Hepatic stellate cell (primary cell): ENCODE measurements around the gene TNFRSF18.

ENCODE experiments used
- DNase-seq: peaks from one replicate; pipeline ENCODE4 v3.0.0; 2011; ENCODE audit warnings: low spot score

TNFRSF18 gene

GRCh38 chr1:1211541-1212441, 5.4 kb upstream of the TNFRSF18 start:
- DNase-seq, result no peak

DNA sequence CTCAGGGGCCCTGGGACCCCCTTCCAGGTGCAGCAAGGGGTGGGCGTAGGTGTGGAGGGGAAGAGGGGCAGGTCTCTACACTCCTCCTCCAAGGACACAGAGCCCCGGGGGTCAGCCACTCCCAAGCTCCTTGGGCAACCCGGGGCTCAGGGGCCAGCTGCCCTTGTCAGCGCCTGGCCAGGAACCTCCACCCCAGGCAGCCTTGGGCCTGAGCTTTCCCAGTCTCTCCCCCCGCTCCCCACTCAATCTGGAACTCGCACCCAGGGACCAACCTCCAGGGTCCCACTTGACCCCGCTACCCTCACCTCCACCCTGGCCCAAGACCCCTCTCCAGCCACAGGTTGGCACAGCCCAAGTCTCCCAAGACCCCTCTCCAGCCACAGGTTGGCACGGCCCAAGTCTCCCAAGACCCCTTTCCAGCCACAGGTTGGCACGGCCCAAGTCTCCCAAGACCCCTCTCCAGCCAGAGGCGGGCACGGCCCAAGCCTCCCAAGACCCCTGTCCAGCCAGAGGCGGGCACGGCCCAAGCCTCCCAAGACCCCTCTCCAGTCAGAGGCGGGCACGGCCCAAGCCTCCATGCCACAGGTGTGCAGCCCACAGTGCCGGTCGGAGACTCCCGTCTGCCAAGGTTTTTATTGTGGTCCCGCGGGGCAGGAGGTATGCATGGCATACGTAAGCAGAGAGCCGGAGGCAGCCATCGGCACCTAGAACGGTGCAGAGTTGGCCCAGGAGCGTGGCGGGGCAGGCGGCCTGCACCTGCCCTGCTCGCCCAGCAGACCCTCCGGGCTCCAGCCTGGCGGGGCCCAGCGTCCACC, 4.5 kb upstream of the TNFRSF18 start:
- no peak for DNase-seq

GRCh38 chr1:1208713-1209433, 2.5 kb upstream of the TNFRSF18 start:
- DNase-seq, result no peak

GRCh38 chr1:1207571-1207892, 1.1 kb upstream of the TNFRSF18 start:
- DNase-seq, result no peak

GRCh38 chr1:1206966-1207531, 657 bp upstream of the TNFRSF18 start:
- DNase-seq, result no peak

- DNase-seq, result no peak
These were observed 520 bp downstream of the TNFRSF18 start for GRCh38 chr1:1205769-1206375.

GRCh38 chr1:1204998-1205768, 1.2 kb downstream of the TNFRSF18 start:
- DNase-seq, result no peak

DNA sequence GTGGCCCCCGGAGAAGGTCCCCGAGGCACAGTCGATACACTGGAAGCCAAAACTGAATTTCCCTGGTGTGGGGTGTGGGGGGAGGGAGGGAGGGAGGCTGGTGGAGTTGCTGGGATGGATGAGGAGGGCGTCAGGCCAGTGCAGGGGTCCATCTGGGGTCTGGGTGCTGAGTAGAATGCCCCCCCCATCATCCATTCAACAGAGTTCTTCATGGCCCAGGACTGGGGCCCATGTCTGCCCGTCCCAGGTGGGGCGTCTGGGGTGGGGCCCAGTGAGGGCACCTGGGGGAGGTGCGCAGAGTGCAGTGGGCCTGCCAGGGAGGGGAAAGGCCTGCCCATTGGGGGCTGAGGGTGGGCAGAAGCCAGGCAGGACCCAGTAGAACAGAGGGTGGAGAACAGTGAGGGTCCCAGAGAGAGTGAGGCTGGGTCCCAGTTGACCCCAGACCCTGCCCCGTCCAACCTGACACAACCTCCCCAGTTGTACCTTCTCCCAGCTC, 1.9 kb downstream of the TNFRSF18 start:
- no peak for DNase-seq

GRCh38 chr1:1203561-1204424, 2.6 kb downstream of the TNFRSF18 start:
- DNase-seq, result no peak

DNA sequence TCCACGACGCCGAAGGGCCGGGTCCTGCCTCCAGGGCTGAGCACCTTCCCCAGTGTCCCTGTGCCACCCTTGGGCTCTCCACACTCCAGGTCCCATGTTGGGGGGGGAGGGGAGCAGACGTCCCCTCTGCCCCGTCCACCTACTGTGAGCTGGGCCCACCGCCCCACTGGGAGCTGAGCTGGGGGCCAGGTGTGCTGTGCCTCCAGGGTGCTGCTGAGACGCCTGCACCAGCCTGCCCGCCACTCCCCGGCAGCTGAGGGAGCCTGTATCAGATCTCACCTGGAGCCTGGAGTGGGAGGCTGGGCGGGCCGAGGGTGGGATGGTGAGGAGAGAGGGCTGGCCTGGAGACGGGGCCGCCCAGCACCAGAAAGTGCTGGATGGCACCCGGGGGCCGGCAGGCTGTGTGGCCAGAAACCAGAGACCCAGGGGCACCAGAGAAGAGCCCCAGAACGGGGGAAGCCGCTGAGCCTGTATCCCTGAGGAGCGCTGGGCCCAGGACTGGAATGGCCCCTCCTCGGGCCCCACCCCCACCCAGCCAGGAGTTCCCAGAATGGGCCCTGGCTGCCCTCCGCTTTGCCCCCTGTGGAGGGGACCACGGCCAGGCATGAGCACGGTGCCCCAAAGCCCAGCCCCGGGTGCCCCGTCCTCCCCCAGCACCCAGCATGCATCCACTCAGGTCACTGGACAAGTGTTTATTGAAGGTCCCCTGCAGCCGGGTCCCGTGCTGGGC, 3.4 kb downstream of the TNFRSF18 start:
- no peak for DNase-seq

DNA sequence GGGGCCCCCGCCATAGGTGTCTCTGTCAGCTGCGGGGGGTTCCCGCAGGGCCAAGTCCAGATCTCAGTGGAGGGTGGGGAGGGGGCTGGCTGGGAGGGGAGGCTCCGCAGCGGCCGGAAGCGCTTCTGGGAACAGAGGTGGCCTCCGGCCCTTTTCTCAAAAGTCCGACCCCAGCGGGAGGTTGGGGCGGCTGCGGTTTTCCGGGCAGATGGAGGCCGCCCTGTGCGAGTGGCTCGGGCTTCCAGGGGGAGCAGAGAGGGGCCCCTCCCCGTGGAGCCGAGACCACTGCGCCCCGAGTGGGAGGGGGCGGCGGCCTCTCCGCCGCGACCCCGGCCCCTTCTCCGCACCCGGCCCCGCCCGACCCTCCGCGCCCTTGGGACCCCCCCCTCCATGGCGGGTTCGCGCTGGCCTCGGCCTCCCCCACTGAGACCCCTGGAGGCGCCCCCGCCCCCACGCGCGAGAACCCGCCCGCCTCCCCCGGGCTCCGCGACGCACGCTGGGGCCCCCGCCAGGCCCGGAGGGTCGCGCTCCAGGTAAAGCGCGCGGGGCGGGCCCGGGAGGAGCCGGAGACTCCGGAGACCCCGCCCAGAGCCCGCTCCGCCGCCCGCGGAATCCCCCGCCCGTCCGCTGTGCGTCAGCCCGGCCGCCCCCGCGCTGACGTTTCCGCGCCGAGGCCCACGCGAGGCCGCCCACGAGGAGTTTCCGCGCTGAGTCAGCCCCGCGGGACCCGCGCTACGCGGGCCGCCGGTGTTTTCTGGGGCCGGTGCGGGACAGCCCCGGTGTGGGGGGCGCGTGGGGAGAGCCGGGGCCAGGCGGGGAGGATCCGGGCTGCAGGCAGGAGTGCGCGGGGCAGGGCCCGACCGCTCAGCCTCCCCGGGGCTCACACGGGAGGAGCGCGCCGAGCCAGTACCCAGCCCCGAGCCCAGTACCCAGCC, 5.2 kb downstream of the TNFRSF18 start:
- peak; percentile 65 for DNase-seq

GRCh38 chr1:1199961-1200875, 6.2 kb downstream of the TNFRSF18 start:
- DNase-seq, result no peak

DNA sequence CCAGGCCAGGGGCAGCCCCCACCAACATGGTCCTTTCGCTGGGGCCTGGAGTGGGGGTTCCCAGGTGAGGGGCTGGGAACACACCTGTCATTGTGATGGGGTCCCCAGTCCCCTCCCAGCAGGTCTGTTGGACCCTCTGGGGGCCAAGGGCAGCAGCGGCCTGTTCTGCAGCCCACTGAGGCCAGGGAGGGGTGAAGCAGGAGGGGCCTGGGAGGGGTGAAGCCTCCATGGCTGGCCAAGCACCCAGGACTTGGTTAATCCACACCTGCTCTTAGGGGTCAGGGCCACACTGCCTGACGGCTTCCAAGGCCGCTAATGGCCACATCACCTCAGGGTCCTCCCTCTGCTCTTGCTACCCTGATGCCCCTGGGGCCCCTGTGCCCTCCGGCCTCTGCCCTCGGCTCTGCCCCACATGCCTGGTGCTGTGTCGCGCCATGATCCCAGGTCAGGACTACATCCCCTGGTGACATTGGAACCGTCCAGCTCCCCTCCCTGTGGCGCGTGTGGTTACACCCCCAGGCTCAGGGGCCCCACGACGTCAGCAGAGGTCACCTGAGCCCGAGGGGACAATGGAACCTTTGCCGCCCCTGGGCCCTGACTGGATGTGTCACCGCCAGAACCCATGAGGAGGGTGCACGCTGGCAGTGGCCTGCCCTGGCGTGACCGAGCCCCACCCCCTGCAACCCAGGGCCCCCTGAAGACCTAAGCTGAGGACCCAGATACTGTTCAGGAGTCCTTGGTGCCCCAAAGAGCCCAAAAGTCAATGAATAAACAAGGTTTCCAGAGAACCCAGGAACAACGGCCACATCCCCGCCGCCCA, 7.0 kb downstream of the TNFRSF18 start:
- no peak for DNase-seq

GRCh38 chr1:1198423-1199140, 7.8 kb downstream of the TNFRSF18 start:
- no peak for DNase-seq
